Mesenchymal stem cell (in vitro differentiated cells and primary cell): ENCODE results near the gene ZNF718.
"Not testable (repeated sequence)": the region's sequence is repeated elsewhere in the genome, so short reads cannot be mapped to it uniquely, and the experiment has no call there.

Source experiments
- DNase-seq: peaks from one replicate; pipeline ENCODE4 v3.0.0-alpha.2; 2013
- H2AFZ ChIP-seq: one replicate; pipeline ENCODE4 v1.6.1; 2013; ENCODE audit warnings: low read depth, mild to moderate bottlenecking, control low read depth, inconsistent platforms, low read length, moderate library complexity
- H2AK5ac ChIP-seq: 2 replicates; pipeline ENCODE4 v1.6.1; 2013; ENCODE audit warnings: low read length, moderate library complexity, mild to moderate bottlenecking, inconsistent platforms; ENCODE audit not compliant: severe bottlenecking
- H2BK120ac ChIP-seq: one replicate; pipeline ENCODE4 v1.6.1; 2013; ENCODE audit warnings: low read depth, mild to moderate bottlenecking, inconsistent platforms, low read length, moderate library complexity
- H2BK12ac ChIP-seq, 2 experiments: one replicate each; pipeline ENCODE4 v1.6.1; 2013; ENCODE audit warnings: inconsistent platforms in 2 of 2, low read length in 2 of 2, mild to moderate bottlenecking in 2 of 2, moderate library complexity in 2 of 2, control low read depth in 1 of 2
- H2BK15ac ChIP-seq: one replicate; pipeline ENCODE4 v1.6.1; 2013; ENCODE audit warnings: mild to moderate bottlenecking, low read depth, inconsistent platforms; ENCODE audit not compliant: poor library complexity, severe bottlenecking
- H2BK5ac ChIP-seq: 2 replicates; pipeline ENCODE4 v1.6.1; 2013; ENCODE audit warnings: low read depth, mild to moderate bottlenecking, low read length, control low read depth, inconsistent platforms; ENCODE audit not compliant: poor library complexity, severe bottlenecking
- H3K14ac ChIP-seq, 2 experiments: one replicate each; pipeline ENCODE4 v1.6.1; 2013; ENCODE audit warnings: inconsistent platforms in 2 of 2, low read length in 2 of 2, control low read depth in 1 of 2, mild to moderate bottlenecking in 1 of 2, moderate library complexity in 1 of 2
- H3K18ac ChIP-seq, 2 experiments: one replicate each; pipeline ENCODE4 v1.6.1; 2013; ENCODE audit warnings: inconsistent platforms in 2 of 2, low read length in 2 of 2, control low read depth in 1 of 2, low read depth in 1 of 2, mild to moderate bottlenecking in 1 of 2
- H3K23ac ChIP-seq, 2 experiments: one replicate each; pipeline ENCODE4 v1.6.1; 2013; ENCODE audit warnings: inconsistent platforms in 2 of 2, low read length in 2 of 2, mild to moderate bottlenecking in 2 of 2, moderate library complexity in 2 of 2, control low read depth in 1 of 2
- H3K27ac ChIP-seq: 2 replicates; pipeline ENCODE4 v1.5.1; 2013; ENCODE audit warnings: mild to moderate bottlenecking, moderate library complexity, low read length, control low read depth, inconsistent platforms; ENCODE audit not compliant: poor library complexity, severe bottlenecking
- H3K27me3 ChIP-seq, 2 experiments: 2 replicates each; pipeline versions ENCODE4 v1.6.1 to v1.7.0; 2013; ENCODE audit warnings: low read length in 2 of 2, mild to moderate bottlenecking in 2 of 2, moderate library complexity in 2 of 2, control low read depth in 1 of 2, inconsistent platforms in 1 of 2; ENCODE audit not compliant: control insufficient read depth in 1 of 2, insufficient read depth in 1 of 2
- H3K36me3 ChIP-seq, 2 experiments: 2 replicates each; pipeline versions ENCODE4 v1.6.1 to v1.7.0; 2013; ENCODE audit warnings: low read length in 2 of 2, control low read depth in 1 of 2, inconsistent platforms in 1 of 2, low read depth in 1 of 2, mild to moderate bottlenecking in 1 of 2; ENCODE audit not compliant: insufficient read depth in 2 of 2, control insufficient read depth in 1 of 2
- H3K4ac ChIP-seq, 2 experiments: one replicate each; pipeline ENCODE4 v1.6.1; 2013; ENCODE audit warnings: inconsistent platforms in 2 of 2, low read length in 2 of 2, mild to moderate bottlenecking in 2 of 2, moderate library complexity in 2 of 2, control low read depth in 1 of 2, low read depth in 1 of 2
- H3K4me1 ChIP-seq: 2 replicates; pipeline ENCODE4 v1.6.1; 2013; ENCODE audit warnings: low read depth, low read length, control low read depth; ENCODE audit not compliant: control insufficient read depth, insufficient read depth
- H3K4me2 ChIP-seq: 2 replicates; pipeline ENCODE4 v1.6.1; 2013; ENCODE audit warnings: low read length, mild to moderate bottlenecking, inconsistent platforms; ENCODE audit not compliant: poor library complexity, severe bottlenecking
- H3K4me3 ChIP-seq, 2 experiments: 2 replicates each; pipeline versions ENCODE4 v1.5.1 to v1.7.0; 2013; ENCODE audit warnings: low read length in 2 of 2, mild to moderate bottlenecking in 2 of 2, control low read depth in 1 of 2, low read depth in 1 of 2; ENCODE audit not compliant: insufficient read depth in 1 of 2
- H3K79me1 ChIP-seq: replicated peaks from 2 replicates; pipeline ENCODE4 v1.6.1; 2013; ENCODE audit warnings: mild to moderate bottlenecking, control low read depth, low read length, inconsistent platforms; ENCODE audit not compliant: poor library complexity, severe bottlenecking
- H3K9ac ChIP-seq: 2 replicates; pipeline ENCODE4 v1.7.0; 2013; ENCODE audit warnings: mild to moderate bottlenecking, low read length, moderate library complexity
- H3K9me3 ChIP-seq: 2 replicates; pipeline ENCODE4 v1.7.0; 2013; ENCODE audit warnings: mild to moderate bottlenecking, low read length; ENCODE audit not compliant: control insufficient read depth
- H4K8ac ChIP-seq: one replicate; pipeline ENCODE4 v1.6.1; 2013; ENCODE audit warnings: inconsistent platforms, mild to moderate bottlenecking, low read length, moderate library complexity
- H4K91ac ChIP-seq: one replicate; pipeline ENCODE4 v1.6.1; 2013; ENCODE audit warnings: mild to moderate bottlenecking, low read length, inconsistent platforms
- WGBS: methylation state at CpG from one replicate; pipeline ENCODE4 v1.1.7; 2013; ENCODE audit warnings: mixed read lengths; 5-methylcytosine and 5-hydroxymethylcytosine counted together

ZNF718 gene

DNA sequence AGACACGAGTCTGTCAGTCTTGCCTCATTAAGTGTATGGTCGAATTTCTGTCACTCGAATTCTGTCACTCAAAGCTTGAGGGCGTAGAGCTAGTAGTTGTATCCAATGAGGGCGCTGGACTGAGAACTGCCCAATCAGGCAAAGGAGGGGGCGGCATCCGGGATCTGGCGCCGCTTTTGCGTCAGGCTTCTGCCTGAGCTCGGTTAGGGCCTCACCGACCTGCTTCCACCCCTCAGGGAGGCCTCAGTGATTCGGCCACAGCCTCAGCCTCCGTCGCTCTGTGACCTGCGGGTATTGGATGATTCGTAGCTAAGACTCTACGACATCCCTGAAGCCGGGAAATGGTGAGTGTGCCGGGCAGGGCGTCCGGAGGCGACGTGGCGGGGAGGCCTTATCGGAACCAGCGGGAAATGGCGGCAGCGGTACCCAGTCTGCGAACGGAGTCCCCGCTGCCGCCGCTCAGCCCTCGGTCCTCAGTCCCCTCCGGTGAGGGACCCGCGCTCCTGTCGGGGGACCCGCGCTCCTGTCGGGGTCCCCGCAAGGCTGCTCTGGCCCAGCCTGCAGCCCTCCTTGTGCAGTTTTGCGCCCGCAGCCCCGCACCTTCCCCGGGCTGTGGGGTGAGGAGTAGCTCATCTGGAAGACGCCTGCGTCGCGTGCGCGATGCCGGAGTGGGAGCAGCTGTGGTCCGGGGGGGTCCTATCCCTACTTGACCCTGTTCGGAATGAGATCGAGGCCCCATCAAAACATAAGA, 88.3 kb downstream of the ZNF718 start:
- peaks cover 7% of the 10 kb centered on the region for H3K4me1 ChIP-seq
- WGBS = 2% methylated on average over 44 of the region's 57 CpGs
- H4K8ac ChIP-seq = no peak overlapping the region
- H2BK120ac ChIP-seq = no peak overlapping the region
- no peak overlapping the region for H3K23ac ChIP-seq
- peak overlapping the region; percentile 90 for H3K9ac ChIP-seq
- DNase-seq = peak; percentile 89
- peak overlapping the region in 1 of 2 experiments; percentile 33 for H3K4ac ChIP-seq
- H3K9me3 ChIP-seq = peaks cover 58% of the 10 kb centered on the region
- H3K18ac ChIP-seq = peak overlapping the region; percentile 23 to 63
- peak overlapping the region; percentile 64 to 79 for H3K4me3 ChIP-seq
- peak overlapping the region in 1 of 2 experiments; percentile 11 for H3K14ac ChIP-seq
- H3K79me1 ChIP-seq = peaks cover 11% of the 10 kb centered on the region
- no peaks in the 10 kb centered on the region for H3K36me3 ChIP-seq
- H2BK12ac ChIP-seq = no peak overlapping the region
- H3K4me2 ChIP-seq = peak overlapping the region; percentile 49
- peak overlapping the region; percentile 19 for H3K27ac ChIP-seq
- no peak overlapping the region for H2BK15ac ChIP-seq
- no peaks in the 10 kb centered on the region for H3K27me3 ChIP-seq
- H2AFZ ChIP-seq = peak overlapping the region; percentile 80
- no peak overlapping the region for H2BK5ac ChIP-seq
- no peak overlapping the region for H4K91ac ChIP-seq
- no peak overlapping the region for H2AK5ac ChIP-seq

DNA sequence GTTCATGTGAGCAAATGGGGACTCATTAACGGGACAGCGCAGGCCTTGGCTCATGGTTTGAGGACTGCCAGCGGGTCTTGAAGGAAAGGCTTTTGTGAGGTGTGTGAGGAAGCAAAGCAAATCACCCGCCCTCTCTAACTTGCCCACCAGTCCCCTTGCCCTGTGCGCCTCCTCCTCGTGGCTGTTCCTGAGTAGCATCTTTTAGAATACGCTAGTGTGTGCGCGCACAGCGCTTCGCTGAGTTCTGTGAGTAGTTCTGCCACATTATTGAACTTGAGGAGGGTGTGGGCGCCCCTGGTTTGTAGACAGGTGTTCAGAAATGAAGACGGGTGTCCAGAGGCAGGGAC, 88.9 kb downstream of the ZNF718 start:
- peak overlapping the region; percentile 80 for H2AFZ ChIP-seq
- peak overlapping the region; percentile 49 for H3K4me2 ChIP-seq
- peaks cover 61% of the 10 kb centered on the region for H3K9me3 ChIP-seq
- WGBS = 19% methylated on average over 12 of the region's 13 CpGs
- H3K27me3 ChIP-seq, H3K14ac ChIP-seq, H3K27ac ChIP-seq, H3K23ac ChIP-seq, H2BK5ac ChIP-seq, H4K8ac ChIP-seq, H2BK120ac ChIP-seq, H2AK5ac ChIP-seq, H2BK12ac ChIP-seq, H3K36me3 ChIP-seq, H2BK15ac ChIP-seq, H4K91ac ChIP-seq, H3K18ac ChIP-seq, H3K4me1 ChIP-seq: not testable (repeated sequence)
- H3K9ac ChIP-seq = peak overlapping the region; percentile 90
- H3K4ac ChIP-seq = peak overlapping the region in 1 of 2 experiments; percentile 33
- peak; percentile 22 for DNase-seq
- H3K4me3 ChIP-seq = peak overlapping the region; percentile 64 to 79
- H3K79me1 ChIP-seq = peaks cover 11% of the 10 kb centered on the region
